NT2/D1 (cell line): ENCODE data around the gene BNIP1.

ENCODE experiments used
- DNase-seq: peaks from one replicate; pipeline ENCODE4 v3.0.0-alpha.2; 2011; ENCODE audit warnings: low read depth, low spot score
- H3K27me3 ChIP-seq: 2 replicates; pipeline ENCODE4 v1.6.0; 2011; ENCODE audit warnings: mild to moderate bottlenecking; ENCODE audit not compliant: insufficient read length, insufficient read depth
- H3K36me3 ChIP-seq: 2 replicates; pipeline ENCODE4 v1.6.1; 2011; ENCODE audit warnings: mild to moderate bottlenecking, low read length, mixed read lengths; ENCODE audit not compliant: insufficient read depth, insufficient read length
- H3K4me1 ChIP-seq: 2 replicates; pipeline ENCODE4 v1.5.1; 2011; ENCODE audit not compliant: insufficient read depth, insufficient read length
- H3K4me3 ChIP-seq: 2 replicates; pipeline ENCODE4 v1.5.1; 2011; ENCODE audit warnings: low read depth; ENCODE audit not compliant: insufficient read length
- H3K9ac ChIP-seq: 2 replicates; pipeline ENCODE4 v1.6.0; 2011; ENCODE audit warnings: low read depth; ENCODE audit not compliant: insufficient read length
- H3K9me3 ChIP-seq: 2 replicates; pipeline ENCODE4 v1.5.1; 2011; ENCODE audit warnings: mild to moderate bottlenecking, low read length; ENCODE audit not compliant: insufficient read depth
- SUZ12 ChIP-seq: IDR thresholded peaks from 2 replicates; pipeline ENCODE4 v1.6.1; 2011; ENCODE audit not compliant: insufficient read length, insufficient read depth; ENCODE audit errors: extremely low read depth
- YY1 ChIP-seq: IDR thresholded peaks from 2 replicates; pipeline ENCODE4 v1.6.1; 2011; ENCODE audit not compliant: insufficient read length, insufficient read depth
- ZNF274 ChIP-seq: IDR thresholded peaks from 2 replicates; pipeline ENCODE4 v1.6.1; 2011; ENCODE audit warnings: mild to moderate bottlenecking, low read depth, low read length

BNIP1 gene

DNA sequence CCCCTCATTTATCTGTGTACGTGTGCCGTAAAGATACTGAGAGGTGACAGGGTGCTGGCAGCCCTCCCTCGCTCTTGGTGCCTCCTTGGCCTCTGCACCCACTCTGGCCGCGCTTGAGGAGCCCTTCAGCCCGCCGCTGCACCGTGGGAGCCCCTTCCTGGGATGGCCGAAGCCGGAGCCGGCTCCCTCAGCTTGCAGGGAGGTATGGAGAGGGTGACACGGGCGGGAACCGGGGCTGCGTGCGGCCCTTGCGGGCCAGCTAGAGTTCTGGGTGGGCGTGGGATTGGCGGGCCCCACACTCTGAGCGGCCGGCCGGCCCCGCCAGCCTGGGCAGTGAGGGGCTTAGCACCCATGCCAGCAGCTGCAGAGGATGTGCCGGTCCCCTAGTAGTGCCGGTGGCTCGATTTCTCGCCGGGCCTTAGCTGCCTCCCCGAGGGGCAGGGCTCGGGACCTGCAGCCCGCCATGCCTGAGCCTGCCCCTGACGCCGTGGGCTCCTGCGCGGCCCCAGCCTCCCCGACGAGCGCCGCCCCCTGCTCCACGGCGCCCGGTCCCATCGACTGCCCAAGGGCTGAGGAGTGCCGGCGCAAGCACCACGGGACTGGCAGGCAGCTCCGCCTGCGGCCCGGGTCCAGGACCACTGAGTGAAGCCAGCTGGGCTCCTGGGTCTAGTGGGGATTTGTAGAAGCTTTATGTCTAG lies 69.1 kb downstream of the BNIP1 start:
- TF ChIP-seq ZNF274 (no peak), SUZ12 (no peak), YY1 (no peak)
- Histone ChIP-seq H3K9me3 (no peaks in the 10 kb centered on the region; the same call in 1 of the 2 replicates), H3K4me3 (no peak overlapping the region), H3K4me1 (peaks cover 2% of the 10 kb centered on the region), H3K27me3 (no peaks in the 10 kb centered on the region), H3K9ac (no peak overlapping the region), H3K36me3 (no peaks in the 10 kb centered on the region)
- no peak for DNase-seq
